ENCODE data around the gene PLK1.

DNA sequence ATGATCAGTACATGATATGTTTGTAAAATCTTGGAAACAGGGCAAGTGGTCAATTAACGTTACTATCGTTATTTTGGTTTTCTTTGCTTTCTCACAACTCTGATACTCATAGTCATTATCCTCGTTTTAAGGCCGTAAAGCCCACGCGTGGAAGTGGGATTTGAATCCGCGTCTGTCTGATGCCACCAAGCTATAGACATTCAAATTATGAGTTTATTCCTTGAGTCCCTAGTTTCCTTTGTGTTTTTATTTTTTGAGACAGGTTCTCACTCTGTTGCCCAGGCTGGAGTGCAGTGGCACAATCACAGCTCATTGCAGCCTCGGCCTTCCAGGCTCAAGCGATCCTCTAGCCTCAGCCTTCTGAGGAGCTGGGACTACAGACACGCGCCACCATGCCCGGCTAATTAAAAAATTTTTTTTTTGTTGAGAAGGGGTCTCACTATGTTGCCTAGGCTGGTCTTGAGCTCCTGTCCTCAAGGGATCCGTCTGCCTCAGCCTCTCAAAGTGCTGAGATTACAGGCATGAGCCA, 36.4 kb upstream of the PLK1 start:
- TF ChIP-seq EZH2 (conservative IDR thresholded peaks at IDR 0.05; ENCODE audit: low read depth, low read length) (no peak), POLR2A (IDR thresholded peaks at IDR 0.05; ENCODE audit: insufficient read depth in 1 of 2, low read depth in 2 of 2, low read length in 2 of 2) (no peak), SRSF9 (IDR thresholded peaks at IDR 0.05; ENCODE audit: borderline replicate concordance, insufficient read depth, low read depth, low read length, poor library complexity, severe bottlenecking) (no peak), CCAR2 (optimal IDR thresholded peaks at IDR 0.05; ENCODE audit: low read depth, low read length) (no peak), CENPT (CRISPR knock-in tag; IDR thresholded peaks at IDR 0.05; ENCODE audit: low read depth) (no peak), SALL2 (CRISPR knock-in tag; IDR thresholded peaks at IDR 0.05) (no peak)

All from HepG2 (cell line).